AG08395 (cell line): ENCODE measurements around the gene NGDN.

Source experiments
- DNase-seq: peaks from one replicate; pipeline ENCODE4 v3.0.0; 2012; ENCODE audit warnings: mixed read lengths, low spot score

NGDN gene

GRCh38 chr14:23522643-23523198 is 53.2 kb downstream of the NGDN start:
- DNase-seq = no peak

GRCh38 chr14:23523229-23524016 is 53.9 kb downstream of the NGDN start:
- DNase-seq = no peak

GRCh38 chr14:23524954-23525353 is 55.5 kb downstream of the NGDN start:
- DNase-seq = no peak

GRCh38 chr14:23525611-23526010 is 56.1 kb downstream of the NGDN start:
- DNase-seq = no peak
